Stimulated activated naive CD4-positive, alpha-beta T cell treated with Interleukin-2 at 50 U/mL for 16 hours (primary cell): ENCODE results near the gene MYO1F.
A peak's percentile ranks its signal among the peaks of the same experiment; 100 is the strongest.
"Not testable (repeated sequence)": the region's sequence is repeated elsewhere in the genome, so short reads cannot be mapped to it uniquely, and the experiment has no call there.

Source experiments
- DNase-seq: peaks from one replicate; lab custom pipeline; 2025; lab: John Stamatoyannopoulos, UW

Gene MYO1F

DNA sequence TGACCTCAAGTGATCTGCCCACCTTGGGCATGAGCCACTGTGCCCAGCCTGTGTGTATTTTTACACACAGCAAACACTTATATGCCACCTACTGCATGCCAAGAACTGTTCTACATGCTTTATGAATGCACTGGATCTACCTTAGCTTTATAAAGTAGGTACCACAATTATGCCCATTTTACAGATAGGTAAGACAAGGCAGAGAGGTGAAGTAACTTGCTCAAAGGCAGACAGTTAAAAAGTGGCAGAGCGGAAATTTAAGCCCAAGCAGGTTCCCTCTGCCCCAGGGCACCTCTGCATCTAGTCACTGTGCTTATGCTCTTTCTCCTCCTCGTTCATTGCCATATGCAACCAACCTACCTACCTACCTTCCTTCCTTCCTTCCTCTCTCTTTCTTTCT is 22.8 kb upstream of the MYO1F start:
- DNase-seq: no peak

DNA sequence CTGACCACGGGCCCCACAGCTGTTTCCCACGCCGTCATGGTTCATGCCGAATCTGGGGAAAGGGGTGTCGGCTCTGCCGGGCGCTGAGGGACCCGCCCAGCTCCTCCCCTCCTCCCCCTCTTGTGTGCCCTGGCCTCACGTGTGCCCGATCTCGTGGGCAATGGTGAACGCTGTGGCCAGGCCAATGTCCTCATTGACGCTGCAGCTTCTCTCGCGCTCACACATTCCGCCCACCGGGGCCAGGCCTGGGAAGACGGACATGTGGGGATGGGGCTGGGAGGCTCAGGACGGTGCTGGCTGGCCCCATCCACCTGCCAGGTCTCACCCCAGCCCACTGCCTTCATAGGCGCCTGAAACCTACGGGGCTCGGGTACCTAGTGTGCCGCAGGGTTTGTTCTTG is 18.9 kb upstream of the MYO1F start:
- no peak for DNase-seq

DNA sequence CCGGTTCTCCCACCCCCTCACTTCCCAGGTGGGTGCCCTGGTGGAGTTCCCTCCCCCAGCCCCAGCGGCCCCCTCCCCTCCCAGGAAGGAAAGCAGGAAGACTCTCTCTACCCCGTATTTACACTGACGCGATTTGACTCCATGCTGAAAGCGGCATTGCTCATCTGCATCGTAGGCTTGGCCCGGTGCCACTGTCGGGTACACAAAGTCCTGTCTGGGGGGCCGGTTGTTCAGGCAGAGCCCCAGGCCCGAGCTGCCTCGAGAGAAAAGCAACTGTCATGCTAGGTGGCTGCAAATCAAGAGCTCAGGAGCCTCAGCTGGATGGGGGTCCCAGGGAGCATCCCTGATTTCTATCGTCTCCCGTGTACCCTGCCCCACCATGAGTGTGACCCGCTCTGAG is 18.4 kb upstream of the MYO1F start:
- DNase-seq: no peak

DNA sequence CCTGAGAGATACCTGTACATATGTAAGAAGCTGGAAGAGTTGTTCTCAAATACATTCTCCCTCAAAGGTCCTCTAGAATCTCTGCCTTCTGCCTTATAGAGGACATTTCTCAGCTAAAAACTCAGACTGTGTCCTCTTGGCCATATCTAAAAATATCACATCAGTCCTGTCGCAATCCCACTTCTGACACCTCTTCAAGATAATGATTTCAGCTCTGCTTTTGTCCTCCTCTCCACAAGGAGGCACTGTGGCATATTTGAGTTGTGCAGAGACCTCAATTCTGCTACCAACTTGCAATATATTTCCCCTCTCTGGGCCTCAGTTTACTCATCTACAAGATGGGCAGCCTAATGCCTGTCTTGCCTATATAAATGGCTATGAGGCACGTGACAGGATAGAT is 16.7 kb upstream of the MYO1F start:
- no peak for DNase-seq

GRCh38 chr19:8592231-8593009 is 15.2 kb upstream of the MYO1F start:
- peak; percentile 95 for DNase-seq

DNA sequence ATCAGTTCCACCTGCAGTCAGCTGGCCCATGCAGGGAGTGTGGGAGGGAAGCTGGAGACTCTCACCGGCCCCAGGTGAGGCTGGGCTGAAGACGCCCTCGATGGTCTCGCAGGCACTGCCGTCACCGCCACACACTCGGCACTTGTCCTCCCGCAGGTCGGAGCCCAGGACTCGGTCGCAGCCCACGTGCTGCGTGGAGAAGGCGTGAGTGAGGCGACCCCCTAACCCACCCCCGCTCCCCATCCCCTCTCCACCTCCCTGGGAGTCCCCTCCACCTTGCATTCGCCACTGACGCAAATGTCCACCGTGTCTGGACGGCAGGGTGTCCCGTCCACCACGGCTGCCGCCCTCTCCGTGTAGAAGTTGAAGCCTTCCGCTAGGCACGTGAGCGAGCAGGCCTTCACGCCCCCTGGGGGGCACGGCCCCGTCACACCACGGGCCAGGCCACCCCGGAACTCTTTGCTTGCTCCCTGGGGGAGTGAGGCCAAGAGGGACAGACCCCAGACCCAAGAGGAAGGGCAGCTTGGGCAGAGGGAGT is 12.0 kb upstream of the MYO1F start:
- DNase-seq: no peak

DNA sequence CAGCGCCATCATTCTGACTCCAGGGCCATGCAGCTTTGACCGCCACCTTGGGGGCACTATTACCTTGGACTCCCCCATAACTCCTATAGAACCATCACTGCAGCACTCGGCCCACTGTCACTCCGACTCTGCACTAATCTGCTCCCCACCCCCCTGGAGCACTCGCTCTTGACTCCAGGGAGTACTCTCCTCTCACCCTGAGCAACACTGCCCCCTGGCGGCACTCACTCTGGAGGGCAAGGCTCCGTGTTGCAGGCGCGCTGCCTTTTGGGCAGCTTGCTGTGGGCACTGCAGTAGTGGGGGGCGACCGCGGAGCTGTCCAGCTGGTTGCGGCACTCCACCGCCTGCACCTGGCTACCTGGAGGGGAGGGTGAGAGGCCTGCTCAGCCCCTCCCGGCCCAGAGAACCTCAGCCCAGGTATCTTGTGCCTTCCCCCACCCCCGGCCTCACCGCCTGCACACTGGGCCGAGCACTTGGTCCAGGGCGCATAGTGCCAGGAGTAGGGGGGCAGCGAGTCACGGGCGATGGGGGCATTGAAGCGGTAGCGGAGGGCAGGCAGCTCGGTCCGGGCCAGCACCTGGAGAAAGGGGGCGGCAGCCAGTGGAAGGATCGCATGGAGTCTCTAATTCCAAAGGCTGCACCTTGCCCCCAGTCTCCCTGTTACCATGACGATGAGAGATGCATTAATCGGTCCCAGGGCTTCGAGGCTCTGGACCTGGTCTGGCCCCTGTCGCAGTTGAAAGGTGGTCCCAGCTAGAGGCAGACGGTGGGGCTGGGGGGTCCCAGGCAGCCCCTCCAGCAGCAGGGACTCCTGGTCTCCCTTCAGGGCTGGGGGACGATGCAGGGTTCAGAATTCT is 8.9 kb upstream of the MYO1F start:
- peak; percentile 64 for DNase-seq

GRCh38 chr19:8584965-8585893 is 8.0 kb upstream of the MYO1F start:
- no peak for DNase-seq

- DNase-seq: peak; percentile 74
Measured at GRCh38 chr19:8580710-8581281, 3.6 kb upstream of the MYO1F start.

- peak; percentile 78 for DNase-seq
Measured at GRCh38 chr19:8578642-8579265, 1.5 kb upstream of the MYO1F start.

- DNase-seq: no peak
Measured at GRCh38 chr19:8577741-8578140, 499 bp upstream of the MYO1F start.

DNA sequence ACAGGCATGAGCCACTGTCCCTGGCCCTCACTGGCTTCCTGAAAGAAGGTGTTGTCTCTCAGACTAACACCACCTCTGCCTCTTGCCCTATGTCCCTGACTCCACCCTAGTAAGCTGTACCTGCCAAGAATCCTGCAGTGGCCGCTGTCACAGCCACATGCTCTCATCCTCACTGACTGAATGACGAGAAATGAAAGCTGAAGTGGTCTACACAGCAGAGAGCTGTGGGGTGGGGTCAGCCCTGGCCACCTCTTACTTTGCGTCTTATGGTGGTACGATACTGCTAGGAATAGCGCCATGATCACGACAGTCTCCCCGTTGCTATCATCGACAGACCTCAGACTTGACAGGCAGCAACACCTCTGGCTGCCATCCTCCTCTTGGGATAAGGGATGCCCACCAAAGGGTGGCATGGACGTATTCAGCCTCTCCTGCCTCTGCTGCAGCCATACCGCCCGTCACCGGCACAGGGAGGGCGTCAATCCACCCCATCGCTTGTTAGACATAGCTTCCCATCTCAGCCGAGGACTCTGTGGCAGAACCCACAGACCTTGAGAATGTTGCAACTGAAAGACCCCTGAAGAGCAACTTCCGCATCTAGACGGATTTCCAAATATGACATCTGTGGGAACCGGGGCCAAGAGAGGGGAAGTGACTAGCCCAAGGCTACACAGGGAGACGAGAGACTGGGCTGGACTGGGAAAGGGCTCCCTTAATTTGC is 809 bp downstream of the MYO1F start:
- peak; percentile 12 for DNase-seq

DNA sequence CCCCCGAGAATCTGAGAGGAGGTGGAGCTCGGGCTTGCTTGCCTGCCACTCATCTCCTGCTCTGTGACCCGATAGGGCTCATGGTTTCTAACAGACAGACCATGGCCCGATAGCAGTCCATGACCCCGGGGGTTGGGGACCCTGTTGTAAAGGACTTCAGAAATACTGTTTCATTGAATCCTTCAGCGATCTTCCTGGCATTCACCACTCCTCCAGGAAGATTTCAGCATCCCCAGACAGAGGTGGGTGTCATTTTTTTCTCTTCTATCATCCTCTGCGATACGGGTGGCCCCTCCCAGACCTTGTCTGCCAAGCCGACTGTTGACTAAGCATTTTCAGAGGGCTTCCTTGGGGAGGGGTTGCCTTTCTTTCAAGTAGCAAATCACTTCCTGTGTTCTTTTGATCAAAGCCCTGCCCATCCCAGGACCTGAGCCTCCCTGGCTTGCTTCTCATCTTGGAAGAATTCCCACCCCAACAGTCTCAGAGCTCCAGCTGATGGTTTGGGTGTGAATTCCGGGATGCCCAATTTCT is 1.7 kb downstream of the MYO1F start:
- DNase-seq: peak; percentile 46

DNA sequence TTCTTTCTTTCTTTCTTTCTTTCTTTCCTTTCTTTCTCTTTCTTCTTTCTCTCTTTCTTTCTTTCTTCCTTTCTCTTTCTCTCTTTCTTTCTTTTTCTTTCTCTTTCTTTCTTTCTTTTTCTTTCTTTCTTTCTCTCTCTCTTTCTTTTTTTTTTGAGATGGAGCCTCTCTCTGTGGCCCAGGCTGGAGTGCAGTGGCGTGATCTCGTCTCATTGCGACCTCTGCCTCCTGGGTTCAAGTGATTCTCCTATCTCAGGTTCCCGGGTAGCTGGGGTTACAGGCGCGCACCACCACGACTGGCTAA is 2.7 kb downstream of the MYO1F start:
- DNase-seq: not testable (repeated sequence)

DNA sequence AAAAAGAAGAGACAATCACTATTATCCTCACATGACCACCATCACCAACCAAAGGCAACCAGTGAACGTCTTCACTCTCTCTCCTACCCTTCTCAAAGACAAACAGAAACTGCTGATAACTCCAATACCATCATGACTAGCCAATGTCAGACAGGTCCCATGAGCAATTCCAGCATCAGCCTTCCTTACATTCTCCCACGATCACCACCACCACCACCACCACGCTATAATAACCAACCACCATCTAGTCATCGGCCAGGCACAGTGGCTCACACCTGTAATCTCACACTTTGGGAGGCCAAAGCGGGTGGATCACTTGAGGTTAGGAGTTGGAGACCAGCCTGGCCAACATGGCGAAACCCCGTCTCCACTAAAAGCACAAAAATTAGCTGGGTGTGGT is 3.9 kb downstream of the MYO1F start:
- peak; percentile 25 for DNase-seq

DNA sequence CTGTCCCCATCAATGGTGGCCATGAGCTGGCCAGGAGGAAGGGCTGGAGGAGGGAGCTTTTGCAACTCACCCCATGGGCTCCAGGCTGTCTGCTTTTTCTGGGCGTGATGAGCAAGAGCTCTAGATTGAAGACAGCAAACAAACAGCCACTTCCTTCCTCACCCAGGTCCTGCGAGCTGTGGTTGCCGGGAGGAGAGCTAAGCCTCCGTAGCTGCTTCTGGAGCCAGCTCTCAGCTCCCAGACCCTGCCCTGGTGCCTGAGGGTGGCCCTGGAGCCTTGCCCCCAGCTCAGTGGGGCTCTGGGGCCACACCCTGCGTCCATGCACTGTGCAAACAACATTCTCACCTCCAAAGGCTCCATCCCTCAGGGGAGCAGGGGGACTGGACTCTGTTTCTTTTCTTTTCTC is 6.2 kb downstream of the MYO1F start:
- peak; percentile 41 for DNase-seq

- DNase-seq: peak; percentile 60
Measured at GRCh38 chr19:8569066-8569771, 8.0 kb downstream of the MYO1F start.

DNA sequence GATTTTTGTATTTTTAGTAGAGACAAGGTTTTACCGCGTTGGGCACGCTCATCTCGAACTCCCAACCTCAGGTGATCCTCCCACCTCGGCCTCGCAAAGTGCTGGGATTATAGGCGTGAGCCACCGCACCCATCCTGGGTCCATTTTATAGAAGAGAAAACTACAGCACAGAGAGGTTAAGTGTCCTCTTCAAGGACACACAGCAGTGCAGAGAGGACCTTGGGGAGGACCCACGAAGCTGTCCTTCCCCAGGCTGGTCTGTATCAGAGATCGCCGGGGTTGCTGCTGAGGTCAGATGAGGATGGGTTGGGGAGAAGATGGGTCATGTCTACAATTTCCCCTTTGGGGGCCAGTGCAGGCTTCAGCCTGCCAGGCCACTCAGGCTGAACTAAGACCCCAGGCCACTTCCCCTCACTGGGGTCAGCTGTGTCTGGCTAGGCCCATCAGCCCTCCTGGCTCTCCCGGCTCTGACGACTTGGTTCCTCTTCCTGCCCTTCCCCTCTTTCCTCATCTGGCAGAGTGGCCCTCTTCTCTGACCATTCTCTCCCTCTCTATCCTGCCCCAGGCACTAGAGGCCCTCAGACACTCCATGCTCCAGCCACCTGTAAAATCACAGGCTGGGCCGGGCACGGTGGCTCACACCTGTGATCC is 9.6 kb downstream of the MYO1F start:
- no peak for DNase-seq

GRCh38 chr19:8566855-8567254 is 10.4 kb downstream of the MYO1F start:
- no peak for DNase-seq
